H1 (cell line): Measurements from ENCODE around the gene SMARCC2. TPM values are rescaled to one million over a fixed set of nuclear protein-coding genes. Genes with fewer than 3 reads are reported as not detected.

Experiments used
- CTCF ChIA-PET: fragments of 300-600 bp; sonication (Branson Sonifier 250); formaldehyde crosslinking; loops from one replicate; lab custom pipeline; 2021; ENCODE audit not compliant: partially characterized antibody; lab: Charles Lee
- POLR2A ChIA-PET: fragments of 300-600 bp; sonication (Branson Sonifier 250); formaldehyde crosslinking; loops from one replicate; lab custom pipeline; 2021; ENCODE audit warnings: inconsistent platforms; ENCODE audit not compliant: partially characterized antibody; lab: Charles Lee
- DNase-seq, 2 experiments: peaks; one replicate each; pipeline versions ENCODE4 v3.0.0 to v3.0.0-alpha.2; 2010 to 2022; ENCODE audit warnings: low spot score in 2 of 2, low read depth in 1 of 2, mixed read lengths in 1 of 2
- FAIRE-seq: peaks from 2 replicates; lab custom pipeline; 2011; peaks lifted over from hg19 to GRCh38; lab: Jason Lieb, UNC
- H2AFZ ChIP-seq: 2 replicates; pipeline ENCODE4 v1.8.1; 2012; ENCODE audit warnings: low read length, inconsistent platforms
- H2AK5ac ChIP-seq: 2 replicates; pipeline ENCODE4 v1.6.1; 2013; ENCODE audit warnings: low read depth, low read length
- H2BK120ac ChIP-seq: replicated peaks from 2 replicates; pipeline ENCODE3; 2013; ENCODE audit warnings: low read depth, low read length, inconsistent platforms
- H2BK12ac ChIP-seq: 2 replicates; pipeline ENCODE4 v1.6.1; 2013; ENCODE audit warnings: low read depth, low read length
- H2BK15ac ChIP-seq: 2 replicates; pipeline ENCODE4 v1.6.1; 2013; ENCODE audit warnings: low read length
- H2BK20ac ChIP-seq: 2 replicates; pipeline ENCODE4 v1.6.1; 2013; ENCODE audit warnings: low read length
- H2BK5ac ChIP-seq: 2 replicates; pipeline ENCODE4 v1.6.1; 2013; ENCODE audit warnings: low read depth, low read length
- H3K14ac ChIP-seq: 2 replicates; pipeline ENCODE4 v1.6.1; 2013; ENCODE audit warnings: inconsistent platforms; ENCODE audit not compliant: insufficient read length
- H3K18ac ChIP-seq: 2 replicates; pipeline ENCODE4 v1.6.1; 2013; ENCODE audit warnings: low read length; ENCODE audit errors: extremely low read depth
- H3K23ac ChIP-seq: 2 replicates; pipeline ENCODE4 v1.6.1; 2013; ENCODE audit warnings: inconsistent platforms; ENCODE audit not compliant: insufficient read length
- H3K23me2 ChIP-seq: 2 replicates; pipeline ENCODE4 v1.6.1; 2013; ENCODE audit warnings: low read depth, low read length
- H3K27ac ChIP-seq: 2 replicates; pipeline ENCODE4 v1.6.1; 2011; ENCODE audit warnings: low read depth, low read length, inconsistent platforms
- H3K27me3 ChIP-seq, 4 experiments: replicated peaks in 1 of 4; 1 replicate in 1 of 4; 2 replicates in 3 of 4; pipeline versions ENCODE4 v1.6.1 to v1.8.1; 2011 to 2013; ENCODE audit warnings: low read length in 3 of 4, mild to moderate bottlenecking in 3 of 4, inconsistent platforms in 2 of 4, mixed read lengths in 2 of 4, moderate library complexity in 1 of 4; ENCODE audit not compliant: control insufficient read depth in 3 of 4, insufficient read depth in 3 of 4; ENCODE audit errors: extremely low read depth in 1 of 4
- H3K36me3 ChIP-seq, 4 experiments: 2 replicates each; pipeline versions ENCODE4 v1.6.1 to v1.8.1; 2011 to 2013; ENCODE audit warnings: mild to moderate bottlenecking in 4 of 4, low read length in 3 of 4, moderate library complexity in 2 of 4, control low read depth in 1 of 4, inconsistent platforms in 1 of 4; ENCODE audit not compliant: insufficient read depth in 4 of 4, control insufficient read depth in 2 of 4
- H3K4ac ChIP-seq: replicated peaks from 2 replicates; pipeline ENCODE3; 2013; ENCODE audit warnings: low read length, low read depth, mixed read lengths, inconsistent platforms; ENCODE audit not compliant: insufficient read length
- H3K4me1 ChIP-seq, 4 experiments: replicated peaks in 1 of 4; 1 replicate in 1 of 4; 2 replicates in 3 of 4; pipeline versions ENCODE4 v1.6.1 to v1.8.1; 2011 to 2013; ENCODE audit warnings: low read length in 3 of 4, inconsistent platforms in 2 of 4, mixed read lengths in 1 of 4; ENCODE audit not compliant: insufficient read depth in 4 of 4, control insufficient read depth in 3 of 4
- H3K4me2 ChIP-seq, 2 experiments: 2 replicates each; pipeline versions ENCODE4 v1.6.1 to v1.8.1; 2011 to 2013; ENCODE audit warnings: low read depth in 2 of 2, low read length in 2 of 2, control low read depth in 1 of 2, inconsistent platforms in 1 of 2, mild to moderate bottlenecking in 1 of 2; ENCODE audit not compliant: insufficient read depth in 1 of 2
- H3K4me3 ChIP-seq, 4 experiments: fragments of 200-600, 300-600 bp in 1 of 4; sonication (generic), shearing (Covaris generic), sonication (Bioruptor Twin) in 1 of 4; 2 replicates each; pipeline versions ENCODE4 v1.5.1 to v1.8.1; 2011 to 2016; ENCODE audit warnings: low read length in 4 of 4, low read depth in 3 of 4, control low read depth in 2 of 4, inconsistent platforms in 2 of 4, mild to moderate bottlenecking in 2 of 4, mixed read lengths in 1 of 4, moderate library complexity in 1 of 4; ENCODE audit not compliant: insufficient read depth in 2 of 4; ENCODE audit errors: extremely low read depth in 1 of 4
- H3K56ac ChIP-seq: replicated peaks from 2 replicates; pipeline ENCODE3; 2013; ENCODE audit warnings: low read depth, mild to moderate bottlenecking, mixed read lengths, low read length, inconsistent platforms; ENCODE audit not compliant: insufficient read length
- H3K79me1 ChIP-seq: 2 replicates; pipeline ENCODE4 v1.6.1; 2013; ENCODE audit warnings: low read depth, low read length, control low read depth
- H3K79me2 ChIP-seq, 2 experiments: 2 replicates each; pipeline versions ENCODE4 v1.6.1 to v1.8.1; 2012 to 2013; ENCODE audit warnings: low read length in 2 of 2, mild to moderate bottlenecking in 2 of 2, inconsistent platforms in 1 of 2; ENCODE audit not compliant: insufficient read depth in 2 of 2, control insufficient read depth in 1 of 2
- H3K9ac ChIP-seq, 4 experiments: replicated peaks in 1 of 4; 1 replicate in 1 of 4; 2 replicates in 3 of 4; pipeline versions ENCODE4 v1.6.1 to v1.8.1; 2011 to 2013; ENCODE audit warnings: low read depth in 3 of 4, low read length in 3 of 4, control low read depth in 2 of 4, mild to moderate bottlenecking in 2 of 4, moderate library complexity in 2 of 4, inconsistent platforms in 1 of 4; ENCODE audit errors: extremely low read depth in 1 of 4
- H3K9me3 ChIP-seq, 2 experiments: 2 replicates each; pipeline versions ENCODE4 v1.6.1 to v1.8.1; 2012 to 2013; ENCODE audit warnings: mild to moderate bottlenecking in 2 of 2, moderate library complexity in 2 of 2, control low read depth in 1 of 2, inconsistent platforms in 1 of 2, low read depth in 1 of 2, low read length in 1 of 2, mixed read lengths in 1 of 2; ENCODE audit not compliant: insufficient read depth in 2 of 2
- H4K20me1 ChIP-seq, 2 experiments: replicated peaks in 1 of 2; 2 replicates each; pipeline versions ENCODE3 to v1.8.1; 2011 to 2013; ENCODE audit warnings: inconsistent platforms in 2 of 2, low read length in 2 of 2, mild to moderate bottlenecking in 1 of 2; ENCODE audit not compliant: insufficient read depth in 2 of 2, control insufficient read depth in 1 of 2
- H4K5ac ChIP-seq: 2 replicates; pipeline ENCODE4 v1.6.1; 2013; ENCODE audit warnings: low read length, low read depth, mixed read lengths, inconsistent platforms; ENCODE audit not compliant: insufficient read length
- H4K8ac ChIP-seq: 2 replicates; pipeline ENCODE4 v1.8.0; 2013; ENCODE audit warnings: mild to moderate bottlenecking, moderate library complexity, low read length, inconsistent platforms; ENCODE audit not compliant: insufficient read depth; ENCODE audit errors: extremely low read depth
- H4K91ac ChIP-seq: replicated peaks from 2 replicates; pipeline ENCODE3; 2013; ENCODE audit warnings: low read length, mixed read lengths, inconsistent platforms; ENCODE audit not compliant: insufficient read length
- CREB1 ChIP-seq: IDR thresholded peaks from 2 replicates; pipeline ENCODE4 v1.6.1; 2012; ENCODE audit warnings: inconsistent platforms
- SIX5 ChIP-seq: IDR thresholded peaks from 2 replicates; pipeline ENCODE4 v1.6.1; 2011; ENCODE audit warnings: mild to moderate bottlenecking, low read depth, low read length
- YY1 ChIP-seq: IDR thresholded peaks from 2 replicates; pipeline ENCODE4 v1.6.1; 2011; ENCODE audit warnings: low read depth, mild to moderate bottlenecking, low read length
- WGBS, 2 experiments: shearing (Covaris generic) in 1 of 2; methylation state at CpG; one replicate each; pipeline versions ENCODE4 v1.1.6 to v1.1.7; 2013 to 2015; ENCODE audit warnings: low lambda C conversion rate in 2 of 2, mixed read lengths in 2 of 2, inconsistent platforms in 1 of 2, low coverage in 1 of 2, missing lambda C conversion rate in 1 of 2; ENCODE audit not compliant: insufficient replicate concordance in 2 of 2, insufficient coverage in 1 of 2, insufficient read length in 1 of 2; ENCODE audit errors: extremely low coverage in 1 of 2, missing lambda C conversion rate in 1 of 2; 5-methylcytosine and 5-hydroxymethylcytosine counted together
- polyA plus RNA-seq, 7 experiments: library from polyadenylated mRNA; depleted of rRNA in 3 of 7; stranded (reverse) in 5 of 7; unstranded in 2 of 7; fragments of >200 nt in 5 of 7; fragments of 200-250 nt in 2 of 7; gene quantifications; 1 replicate in 5 of 7; 2 replicates in 1 of 7; 4 replicates in 1 of 7; pipeline versions ENCODE4 v1.2.1 to v1.2.3, GENCODE V29; 2011 to 2013; ENCODE audit warnings: missing spikeins in 2 of 7, mixed read lengths in 2 of 7
- total RNA-seq: library from RNA; stranded (reverse); fragmentation: NEBNext Ultra II Directional; extraction: Animal tissue kit (Norgen Biotek cat#: 25700); gene quantifications from 2 replicates; pipeline ENCODE4 v1.2.1, GENCODE V29; 2021

SMARCC2 gene
- total and polyA plus RNA-seq, 2 of the 8 experiments (the other 6 are each of a cell fraction or from before 2014, with no cell fraction given), result 33.9 to 78.5 TPM

DNA sequence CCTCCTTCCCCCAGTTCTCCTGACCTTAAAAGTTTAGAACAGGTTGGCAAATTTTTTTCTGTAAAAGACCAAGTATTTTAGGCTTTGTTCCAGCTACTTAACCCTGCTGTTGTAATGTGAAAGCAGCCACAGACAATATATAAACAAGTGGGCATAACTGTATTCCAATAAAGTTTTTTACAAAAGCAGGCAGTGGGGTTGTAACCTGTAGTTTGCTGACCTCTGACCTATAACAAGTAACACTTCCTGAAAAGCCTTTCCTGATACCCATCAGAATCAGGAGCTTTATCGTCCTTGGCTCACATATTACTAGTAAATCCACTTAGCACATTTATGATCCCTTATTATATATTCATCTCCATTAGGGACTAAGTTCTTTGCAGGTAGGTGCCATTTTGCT is 13.1 kb upstream of the SMARCC2 start:
- POLR2A ChIA-PET, result interaction anchor here (0.9 to 17.4 kb wide), 11 partner anchors 11 to 98 kb away, joined by 3 to 203 read pairs (median 5); partner anchors contain the start of genes PA2G4, RNF41 and SMARCC2

More for the DNA sequence above, 13.1 kb upstream of the SMARCC2 start:
- Histone ChIP-seq H3K79me2 (no peaks in the 10 kb centered on the region), H4K91ac (no peak overlapping the region), H4K8ac (no peak overlapping the region), H2AK5ac (no peak overlapping the region), H4K5ac (no peak overlapping the region), H3K27me3 (no peaks in the 10 kb centered on the region), H3K4me3 (no peak overlapping the region), H3K18ac (no peak overlapping the region), H3K4me1 (no peaks in the 10 kb centered on the region), H3K27ac (no peak overlapping the region), H3K4ac (no peak overlapping the region), H3K9me3 (no peaks in the 10 kb centered on the region), H3K56ac (no peak overlapping the region), H3K4me2 (no peak overlapping the region), H4K20me1 (no peaks in the 10 kb centered on the region), H2BK20ac (no peak overlapping the region), H2BK15ac (no peak overlapping the region), H3K23me2 (no peaks in the 10 kb centered on the region), H2BK120ac (no peak overlapping the region), H2BK12ac (no peak overlapping the region), H3K36me3 (peaks cover 8 to 27% (median 17%) of the 10 kb centered on the region in 4 experiments), H3K14ac (no peak overlapping the region), H3K23ac (no peak overlapping the region), H2BK5ac (no peak overlapping the region), H2AFZ (no peak overlapping the region), H3K9ac (no peak overlapping the region), H3K79me1 (no peaks in the 10 kb centered on the region)
- CTCF ChIA-PET, result interaction anchor here (1.1 to 12.3 kb wide), 5 partner anchors 12 to 47 kb away, joined by 3 to 111 read pairs (median 3); partner anchors contain the start of genes RNF41 and SMARCC2
- DNase-seq (no peak), FAIRE-seq (no peak)
- no peak for TF ChIP-seq SIX5
- no peak for TF ChIP-seq CREB1
- no peak for TF ChIP-seq YY1
- 87% methylated on average over 1 of the region's 1 CpG; no CpG with 5 or more reads in 1 of the 2 experiments for WGBS, 2 experiments
